ENCODE measurements around the gene DNAAF5. TPM values are rescaled to one million over a fixed set of nuclear protein-coding genes. Genes with fewer than 3 reads are reported as not detected.
A peak's percentile ranks its signal among the peaks of the same experiment; 100 is the strongest.

DNAAF5 gene
- total RNA-seq, 2 donors from 2014 or later: 31.0 to 54.9 TPM

DNA sequence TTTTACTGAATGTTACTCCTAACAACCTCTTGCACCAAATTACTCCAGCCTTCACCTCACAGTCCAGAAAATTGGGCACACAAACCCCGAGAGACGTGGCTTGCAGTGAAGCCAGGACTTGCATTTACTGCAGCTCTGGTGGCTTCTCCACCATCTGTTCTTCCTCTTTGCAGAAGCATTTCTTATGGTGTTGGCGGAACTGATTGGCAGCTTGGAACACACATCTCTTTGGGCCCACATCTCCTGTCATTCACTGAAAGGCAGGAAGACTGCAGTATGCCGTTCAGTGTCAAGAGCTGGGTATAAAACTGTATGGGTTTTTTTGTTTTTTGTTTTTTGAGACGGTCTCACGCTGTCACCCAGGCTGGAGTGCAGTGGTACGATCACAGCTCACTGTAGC lies 38.9 kb downstream of the DNAAF5 start:
- no peak overlapping the region for H3K9ac ChIP-seq (ENCODE audit: low read depth in 2 of 2, low read length in 2 of 2)
- H3K4me3 ChIP-seq: no peak overlapping the region
- H3K9me3 ChIP-seq: no peaks in the 10 kb centered on the region
- H3K36me3 ChIP-seq: peaks cover 6% of the 10 kb centered on the region
- no peak overlapping the region for H3K27ac ChIP-seq
- TF ChIP-seq, protein P1, sequence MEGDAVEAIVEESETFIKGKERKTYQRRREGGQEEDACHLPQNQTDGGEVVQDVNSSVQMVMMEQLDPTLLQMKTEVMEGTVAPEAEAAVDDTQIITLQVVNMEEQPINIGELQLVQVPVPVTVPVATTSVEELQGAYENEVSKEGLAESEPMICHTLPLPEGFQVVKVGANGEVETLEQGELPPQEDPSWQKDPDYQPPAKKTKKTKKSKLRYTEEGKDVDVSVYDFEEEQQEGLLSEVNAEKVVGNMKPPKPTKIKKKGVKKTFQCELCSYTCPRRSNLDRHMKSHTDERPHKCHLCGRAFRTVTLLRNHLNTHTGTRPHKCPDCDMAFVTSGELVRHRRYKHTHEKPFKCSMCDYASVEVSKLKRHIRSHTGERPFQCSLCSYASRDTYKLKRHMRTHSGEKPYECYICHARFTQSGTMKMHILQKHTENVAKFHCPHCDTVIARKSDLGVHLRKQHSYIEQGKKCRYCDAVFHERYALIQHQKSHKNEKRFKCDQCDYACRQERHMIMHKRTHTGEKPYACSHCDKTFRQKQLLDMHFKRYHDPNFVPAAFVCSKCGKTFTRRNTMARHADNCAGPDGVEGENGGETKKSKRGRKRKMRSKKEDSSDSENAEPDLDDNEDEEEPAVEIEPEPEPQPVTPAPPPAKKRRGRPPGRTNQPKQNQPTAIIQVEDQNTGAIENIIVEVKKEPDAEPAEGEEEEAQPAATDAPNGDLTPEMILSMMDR (IDR thresholded peaks at IDR 0.05): no peak
- H3K27me3 ChIP-seq: no peaks in the 10 kb centered on the region
- no peak for DNase-seq
- intact Hi-C loops (cut with DNase I): no loop called here
- H3K4me1 ChIP-seq: no peaks in the 10 kb centered on the region

DNA sequence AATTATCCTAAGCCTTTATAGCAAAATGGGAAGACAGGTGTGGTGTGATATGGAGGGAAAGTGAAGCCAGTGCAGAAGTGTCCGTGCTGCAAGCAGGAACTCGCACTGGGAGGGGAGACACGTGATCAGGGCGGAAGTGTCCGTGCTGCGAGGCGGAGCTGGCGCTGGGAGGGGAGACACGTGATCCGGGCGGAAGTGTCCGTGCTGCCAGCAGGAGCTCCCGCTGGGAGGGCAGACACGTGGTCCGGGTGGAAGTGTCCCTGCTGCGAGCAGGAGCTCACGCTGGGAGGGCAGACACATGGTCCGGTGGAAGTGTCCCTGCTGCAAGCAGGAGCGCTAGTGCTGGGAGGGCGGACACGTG lies 41.1 kb downstream of the DNAAF5 start:
- TF ChIP-seq, protein P1 (IDR thresholded peaks at IDR 0.05): no peak
- Histone ChIP-seq H3K27ac (no peak overlapping the region), H3K4me1 (peaks cover 5% of the 10 kb centered on the region), H3K27me3 (no peaks in the 10 kb centered on the region), H3K9ac (ENCODE audit: low read depth in 2 of 2, low read length in 2 of 2) (no peak overlapping the region), H3K4me3 (no peak overlapping the region), H3K36me3 (peaks cover 6% of the 10 kb centered on the region), H3K9me3 (no peaks in the 10 kb centered on the region)
- DNase-seq: no peak
- intact Hi-C loops (cut with DNase I): no loop called here

DNA sequence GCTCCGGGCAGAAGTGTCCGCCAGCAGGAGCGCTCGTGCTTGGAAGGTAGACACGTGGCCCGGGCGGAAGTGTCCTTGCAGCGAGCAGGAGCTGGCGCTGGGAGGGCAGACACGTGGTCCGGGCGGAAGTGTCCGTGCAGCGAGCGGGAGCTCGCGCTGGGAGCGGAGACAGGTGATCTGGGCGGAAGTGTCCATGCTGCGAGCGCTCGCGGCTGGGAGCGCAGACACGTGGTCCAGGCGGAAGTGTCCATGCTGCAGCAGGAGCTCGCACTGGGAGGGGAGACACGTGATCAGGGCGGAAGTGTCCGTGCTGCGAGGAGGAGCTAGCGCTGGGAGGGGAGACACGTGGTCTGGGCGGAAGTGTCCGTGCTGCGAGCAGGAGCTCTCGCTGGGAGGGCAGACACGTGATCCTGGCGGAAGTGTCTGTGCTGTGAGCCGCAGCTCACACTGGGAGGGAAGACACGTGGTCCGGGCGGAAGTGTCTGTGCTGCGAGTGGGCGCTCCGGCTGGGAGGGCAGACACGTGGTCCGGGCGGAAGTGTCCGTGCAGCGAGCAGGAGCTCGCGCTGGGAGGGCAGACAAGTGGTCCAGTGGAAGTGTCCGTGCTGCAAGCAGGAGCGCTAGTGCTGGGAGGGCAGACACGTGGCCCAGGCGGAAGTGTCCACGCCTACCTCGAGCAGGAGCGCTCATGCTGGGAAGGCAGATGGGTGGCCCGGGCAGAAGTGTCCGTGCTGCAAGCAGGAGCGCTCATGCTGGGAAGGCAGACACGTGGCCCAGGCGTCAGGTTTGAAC lies 41.6 kb downstream of the DNAAF5 start:
- no peak overlapping the region for H3K9ac ChIP-seq (ENCODE audit: low read depth in 2 of 2, low read length in 2 of 2)
- intact Hi-C loops (cut with DNase I): no loop called here
- TF ChIP-seq, protein P1 (IDR thresholded peaks at IDR 0.05): no peak
- H3K4me3 ChIP-seq: no peak overlapping the region
- H3K27ac ChIP-seq: no peak overlapping the region
- peaks cover 5% of the 10 kb centered on the region for H3K4me1 ChIP-seq
- peaks cover 6% of the 10 kb centered on the region for H3K36me3 ChIP-seq
- no peaks in the 10 kb centered on the region for H3K27me3 ChIP-seq
- H3K9me3 ChIP-seq: no peaks in the 10 kb centered on the region
- DNase-seq: no peak

DNA sequence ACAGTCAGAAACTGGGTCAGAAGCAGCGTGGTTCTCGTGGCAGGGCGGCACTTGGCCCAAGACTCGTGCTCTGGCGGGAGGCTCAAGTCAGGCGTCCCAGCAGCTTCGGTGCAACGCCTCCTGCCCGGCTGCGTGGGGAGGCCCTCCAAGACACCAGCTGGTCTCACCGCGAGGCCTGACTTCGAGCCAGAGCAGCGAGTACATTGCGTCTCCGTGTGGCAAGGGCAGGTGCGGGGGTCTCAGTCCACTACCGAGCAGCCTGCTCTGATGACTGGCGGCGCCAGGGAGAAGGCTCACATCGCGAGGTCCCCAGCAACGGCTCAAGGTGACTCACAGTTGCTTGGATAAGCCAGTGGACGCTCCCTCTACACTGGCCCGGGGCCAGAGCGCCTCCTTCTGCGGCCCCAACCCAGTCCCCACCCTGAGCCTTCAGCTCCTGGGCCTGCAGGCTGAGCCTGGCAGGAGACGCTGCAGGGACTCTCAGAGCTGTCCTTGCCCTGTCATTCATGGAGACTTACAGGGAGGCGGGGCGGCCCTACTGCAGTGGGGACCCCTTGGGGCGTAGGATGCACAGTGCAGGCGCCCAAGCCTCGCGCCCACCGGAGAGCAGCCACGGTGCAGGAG lies 42.5 kb downstream of the DNAAF5 start:
- Histone ChIP-seq H3K4me1 (peaks cover 5% of the 10 kb centered on the region), H3K9ac (ENCODE audit: low read depth in 2 of 2, low read length in 2 of 2) (no peak overlapping the region), H3K4me3 (no peak overlapping the region), H3K27me3 (no peaks in the 10 kb centered on the region), H3K9me3 (no peaks in the 10 kb centered on the region), H3K27ac (no peak overlapping the region), H3K36me3 (peaks cover 6% of the 10 kb centered on the region)
- intact Hi-C loops (cut with DNase I): no loop called here
- no peak for DNase-seq
- TF ChIP-seq, protein P1 (IDR thresholded peaks at IDR 0.05): no peak

DNA sequence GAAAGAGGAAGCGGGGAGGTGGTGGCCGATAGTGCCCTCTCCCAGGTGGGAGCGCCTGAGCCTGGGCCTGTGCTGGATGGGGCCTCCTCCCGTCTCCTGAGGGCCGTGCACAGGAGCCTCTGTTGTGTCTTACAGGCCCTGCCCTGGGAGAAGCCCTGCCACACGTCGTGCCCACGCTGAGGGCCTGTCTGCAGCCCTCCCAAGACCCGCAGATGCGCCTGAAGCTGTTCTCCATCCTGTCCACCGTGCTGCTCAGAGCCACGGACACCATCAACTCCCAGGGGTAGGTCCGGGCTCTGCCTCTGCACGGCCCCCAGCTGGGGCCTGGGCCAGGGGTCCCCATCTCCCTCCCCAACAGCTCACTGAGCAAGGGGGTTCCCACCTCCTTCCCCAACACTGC lies 43.8 kb downstream of the DNAAF5 start:
- DNase-seq: no peak
- H3K4me1 ChIP-seq: peaks cover 5% of the 10 kb centered on the region
- H3K9ac ChIP-seq (ENCODE audit: low read depth in 2 of 2, low read length in 2 of 2): peak overlapping the region in 1 of 2 donors; percentile 29
- no peaks in the 10 kb centered on the region for H3K27me3 ChIP-seq
- no peak overlapping the region for H3K27ac ChIP-seq
- intact Hi-C loops (cut with DNase I): loop anchor here (5.0 kb wide), 1 partner anchor 438 kb away; no protein-coding TSS in a partner anchor
- H3K4me3 ChIP-seq: no peak overlapping the region
- no peaks in the 10 kb centered on the region for H3K36me3 ChIP-seq
- no peaks in the 10 kb centered on the region for H3K9me3 ChIP-seq
- TF ChIP-seq, protein P1 (IDR thresholded peaks at IDR 0.05): no peak

All from colonic mucosa (tissue), 4 donors.